HG03432 (cell line): ENCODE measurements around the gene NOC4L.
"Not testable (repeated sequence)": the region's sequence is repeated elsewhere in the genome, so short reads cannot be mapped to it uniquely, and the experiment has no call there.

Source experiments
- ATAC-seq: cut with Tn5 transposase; IDR thresholded peaks from one replicate; pipeline ENCODE4 v1.9.1; 2021; ENCODE audit warnings: mild to moderate bottlenecking, moderate library complexity; ENCODE audit not compliant: unreplicated experiment

Gene NOC4L

DNA sequence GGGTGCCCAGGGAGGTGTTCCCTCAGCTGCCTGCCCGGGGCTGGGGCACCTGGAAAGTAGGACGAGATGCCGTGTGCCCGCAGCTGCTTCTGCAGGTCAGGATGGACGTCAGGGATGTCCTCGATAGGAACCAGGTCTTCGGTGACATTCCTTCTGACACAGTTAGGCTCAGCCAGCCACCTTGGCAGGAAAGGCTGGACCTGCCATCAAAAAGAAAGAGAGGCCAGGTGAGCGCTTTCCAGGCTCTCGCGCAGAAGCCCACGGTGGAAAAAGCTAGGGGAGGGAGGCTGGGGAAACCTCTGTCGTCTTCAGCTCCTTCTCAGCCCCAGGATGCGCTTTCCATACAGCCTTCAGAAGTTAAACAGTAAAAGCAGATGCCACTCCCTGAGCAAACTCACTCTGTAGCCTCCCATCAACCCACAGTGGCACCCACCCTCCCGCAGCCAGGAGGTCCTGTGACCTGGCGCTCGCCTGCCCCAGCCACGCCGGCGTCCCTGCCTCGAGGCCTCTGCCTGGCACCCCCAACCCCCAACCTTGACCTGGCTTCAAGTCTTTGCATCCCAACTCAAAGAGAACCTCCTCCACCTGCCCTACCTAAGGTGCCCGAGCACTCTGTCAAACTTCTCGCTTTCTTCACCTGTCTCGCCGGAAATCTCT lies 1.4 kb upstream of the NOC4L start:
- ATAC-seq: no peak

GRCh38 chr12:132143336-132144071 lies 753 bp upstream of the NOC4L start:
- peak; percentile 34 for ATAC-seq

DNA sequence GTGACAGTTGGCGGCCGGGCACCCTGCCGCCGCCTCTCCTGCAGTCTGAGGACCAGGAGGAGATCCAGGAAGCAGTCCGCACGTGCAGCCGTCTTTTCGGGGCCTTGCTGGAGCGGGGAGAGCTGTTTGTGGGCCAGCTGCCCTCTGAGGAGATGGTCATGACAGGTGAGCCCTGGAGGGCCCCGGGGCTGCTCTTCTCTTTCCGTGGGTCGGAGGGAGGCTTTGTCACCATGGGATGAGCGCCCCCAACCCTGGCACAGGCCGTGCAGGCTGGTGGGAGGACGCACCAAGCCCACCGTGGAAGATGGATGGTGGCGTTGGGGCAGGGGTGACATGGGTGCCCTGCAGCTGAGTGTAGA lies 532 bp downstream of the NOC4L start:
- peak; percentile 0 for ATAC-seq

- ATAC-seq: no peak
Observed at GRCh38 chr12:132145334-132145733, 1.1 kb downstream of the NOC4L start.

DNA sequence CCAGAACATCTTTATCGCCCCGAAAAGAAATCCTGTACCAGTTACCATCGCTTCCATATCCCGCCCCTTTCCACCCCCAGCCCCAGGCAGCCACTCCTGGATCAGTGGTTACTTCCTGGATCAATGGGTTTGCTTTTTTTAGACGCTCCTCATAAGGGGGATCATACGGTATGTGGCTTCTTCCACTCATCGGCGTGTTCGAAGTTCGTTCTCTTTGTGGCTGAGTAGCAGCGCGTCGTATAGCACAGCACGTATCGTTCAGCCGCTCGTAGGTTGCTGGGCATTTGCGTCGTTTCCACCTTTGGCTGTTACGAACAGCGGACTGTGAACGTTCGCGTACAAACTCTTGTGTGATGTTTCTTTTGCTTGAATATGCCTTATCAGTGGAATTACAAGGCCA lies 1.8 kb downstream of the NOC4L start:
- no peak for ATAC-seq

- ATAC-seq: no peak
Observed at GRCh38 chr12:132146772-132147422, 2.6 kb downstream of the NOC4L start.

DNA sequence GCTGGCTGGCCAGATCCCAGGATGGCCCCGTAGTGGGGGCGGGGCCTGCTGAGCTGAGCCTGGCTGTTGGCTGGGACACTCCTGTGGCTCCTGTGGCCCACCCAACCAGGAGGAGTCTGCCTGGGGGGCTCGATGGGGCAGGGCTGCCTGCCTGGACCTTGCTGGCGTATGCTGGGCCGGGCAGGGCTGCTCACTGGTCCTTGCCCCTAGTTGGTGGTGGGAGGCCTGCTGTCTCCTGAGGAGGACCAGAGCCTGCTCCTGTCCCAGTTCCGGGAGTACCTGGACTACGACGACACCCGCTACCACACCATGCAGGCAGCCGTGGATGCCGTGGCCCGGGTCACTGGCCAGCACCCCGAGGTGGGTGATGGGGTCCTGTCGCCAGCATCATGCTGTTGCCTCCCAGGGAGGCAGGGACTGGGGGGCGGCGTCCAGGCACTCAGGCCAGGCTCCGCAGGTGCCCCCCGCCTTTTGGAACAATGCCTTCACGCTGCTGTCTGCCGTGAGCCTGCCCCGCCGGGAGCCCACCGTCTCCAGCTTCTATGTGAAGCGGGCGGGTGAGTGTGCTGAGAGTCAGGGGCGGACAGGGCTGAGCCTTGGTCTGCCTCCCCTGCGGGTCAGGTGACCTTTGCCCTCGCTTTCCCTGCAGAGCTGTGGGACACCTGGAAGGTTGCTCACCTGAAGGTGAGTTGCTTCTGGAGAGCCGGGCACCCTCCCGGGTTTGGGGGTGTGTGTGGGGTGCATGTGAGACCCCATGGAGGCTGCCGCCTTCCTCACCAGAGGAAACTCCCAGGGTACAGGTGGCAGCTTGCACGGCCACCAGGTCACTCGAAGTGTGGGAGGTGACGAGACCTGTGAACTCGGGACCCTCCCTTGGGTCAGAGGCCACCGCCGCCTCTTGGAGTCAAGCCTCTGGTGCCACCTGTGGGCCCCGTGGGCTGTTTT lies 3.4 kb downstream of the NOC4L start:
- ATAC-seq: no peak

- ATAC-seq: no peak
Observed at GRCh38 chr12:132148368-132149045, 4.2 kb downstream of the NOC4L start.

GRCh38 chr12:132149526-132149925 lies 5.3 kb downstream of the NOC4L start:
- not testable (repeated sequence) for ATAC-seq

DNA sequence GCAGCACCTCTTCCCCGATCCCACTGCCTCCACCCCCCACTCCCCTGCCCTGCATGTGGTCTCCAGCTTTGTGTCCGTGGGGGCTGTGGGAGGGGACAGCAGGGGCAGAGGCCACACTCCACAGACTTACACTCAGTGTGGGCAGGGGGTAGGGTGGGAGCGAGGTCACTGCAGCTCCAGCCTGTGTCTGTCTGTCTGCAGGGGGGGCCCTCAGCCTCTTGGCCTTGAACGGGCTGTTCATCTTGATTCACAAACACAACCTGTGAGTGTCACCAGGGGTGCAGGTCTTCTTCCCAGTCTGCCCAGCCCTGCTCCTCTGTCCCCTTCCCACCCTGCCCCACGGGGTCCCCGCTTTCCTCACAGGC lies 6.5 kb downstream of the NOC4L start:
- no peak for ATAC-seq

- ATAC-seq: no peak
Observed at GRCh38 chr12:132151145-132151765, 7.0 kb downstream of the NOC4L start.

DNA sequence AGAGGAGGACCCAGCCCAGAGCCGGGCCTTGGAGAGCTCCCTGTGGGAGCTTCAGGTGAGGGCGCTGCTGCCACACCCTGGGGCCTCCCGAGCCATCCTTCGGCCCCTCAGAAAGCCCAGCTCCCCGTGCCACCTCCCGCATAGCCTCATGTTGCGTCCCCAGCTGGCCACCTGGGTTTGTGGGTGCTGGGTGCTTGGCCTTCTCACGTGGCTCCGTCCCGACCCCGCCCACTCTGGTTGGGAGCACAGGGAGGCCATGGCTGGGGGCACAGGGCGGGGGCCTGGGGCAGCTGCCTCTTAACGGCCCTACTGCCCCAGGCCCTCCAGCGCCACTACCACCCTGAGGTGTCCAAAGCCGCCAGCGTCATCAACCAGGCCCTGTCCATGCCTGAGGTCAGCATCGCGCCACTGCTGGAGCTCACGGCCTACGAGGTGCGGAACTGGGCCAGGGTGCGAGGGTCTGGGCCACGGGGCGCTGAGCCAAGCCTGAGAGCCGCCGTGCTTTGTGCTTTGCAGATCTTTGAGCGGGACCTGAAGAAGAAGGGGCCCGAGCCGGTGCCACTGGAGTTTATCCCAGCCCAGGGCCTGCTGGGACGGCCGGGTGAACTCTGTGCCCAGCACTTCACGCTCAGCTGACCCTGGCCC lies 7.6 kb downstream of the NOC4L start:
- no peak for ATAC-seq

GRCh38 chr12:132152411-132152821 lies 8.2 kb downstream of the NOC4L start:
- ATAC-seq: no peak

DNA sequence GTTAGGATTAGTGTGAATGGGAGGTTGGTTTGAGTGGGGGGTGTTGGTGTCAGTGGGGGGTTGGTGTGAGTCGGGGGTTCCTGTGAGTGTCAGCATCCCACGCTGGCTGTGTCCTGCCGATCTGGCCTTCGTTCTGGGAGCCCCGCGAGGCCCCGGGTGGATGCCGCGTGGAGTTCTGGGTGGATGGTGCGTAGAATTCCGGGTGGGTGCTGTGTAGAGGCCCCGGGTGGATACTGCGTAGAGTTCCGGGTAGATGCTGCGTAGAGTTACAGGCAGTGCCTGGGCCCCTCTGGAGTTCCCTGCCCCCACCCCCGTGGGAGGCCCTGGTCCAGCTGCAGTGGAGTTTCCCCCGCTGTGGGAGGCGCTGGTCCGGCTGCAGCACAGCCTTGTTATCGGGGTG lies 8.7 kb downstream of the NOC4L start:
- ATAC-seq: no peak

DNA sequence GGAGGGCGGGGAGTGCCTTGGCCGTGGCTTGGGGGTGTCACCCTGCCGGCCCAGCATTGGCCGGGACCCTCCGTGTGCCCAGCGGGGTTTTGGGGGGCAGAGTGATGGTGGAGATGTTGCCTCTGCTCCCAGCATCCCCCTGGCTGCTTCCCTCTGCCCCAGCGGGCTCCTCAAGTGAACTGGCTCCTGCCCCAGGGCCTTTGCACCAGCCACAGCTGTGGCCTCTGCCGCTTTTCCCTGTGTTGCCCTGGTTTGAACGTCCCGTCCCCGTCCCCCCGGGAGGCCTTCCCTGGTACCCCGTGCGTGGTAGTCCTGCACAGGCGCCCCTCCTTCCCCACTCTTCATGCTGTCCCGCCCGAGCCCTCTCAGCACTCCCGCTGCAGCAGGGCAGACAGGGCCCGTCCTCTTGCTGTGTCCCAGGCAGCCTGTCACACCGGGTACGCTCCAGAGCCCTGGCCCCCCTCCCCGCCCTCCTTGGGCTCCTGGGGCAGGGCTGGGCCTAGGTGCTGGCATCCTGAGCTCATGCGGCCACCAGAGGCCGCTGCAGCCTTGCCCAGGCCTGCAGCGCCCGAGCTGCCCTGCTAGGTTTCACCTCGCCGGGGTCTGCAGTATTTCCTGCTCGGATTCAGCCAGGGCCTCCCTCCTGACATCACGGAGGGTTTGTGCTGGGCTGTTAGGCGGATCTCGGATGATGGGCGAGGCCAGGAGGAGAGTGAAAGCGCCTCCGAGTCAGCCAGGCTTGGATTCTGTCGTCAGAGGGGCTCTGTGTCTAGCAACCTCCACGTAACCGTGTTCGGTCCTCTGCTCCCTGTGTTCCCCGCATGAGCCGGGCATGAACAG lies 9.5 kb downstream of the NOC4L start:
- ATAC-seq: peak; percentile 77

- peak; percentile 20 for ATAC-seq
Observed at GRCh38 chr12:132154341-132154761, 10.1 kb downstream of the NOC4L start.

DNA sequence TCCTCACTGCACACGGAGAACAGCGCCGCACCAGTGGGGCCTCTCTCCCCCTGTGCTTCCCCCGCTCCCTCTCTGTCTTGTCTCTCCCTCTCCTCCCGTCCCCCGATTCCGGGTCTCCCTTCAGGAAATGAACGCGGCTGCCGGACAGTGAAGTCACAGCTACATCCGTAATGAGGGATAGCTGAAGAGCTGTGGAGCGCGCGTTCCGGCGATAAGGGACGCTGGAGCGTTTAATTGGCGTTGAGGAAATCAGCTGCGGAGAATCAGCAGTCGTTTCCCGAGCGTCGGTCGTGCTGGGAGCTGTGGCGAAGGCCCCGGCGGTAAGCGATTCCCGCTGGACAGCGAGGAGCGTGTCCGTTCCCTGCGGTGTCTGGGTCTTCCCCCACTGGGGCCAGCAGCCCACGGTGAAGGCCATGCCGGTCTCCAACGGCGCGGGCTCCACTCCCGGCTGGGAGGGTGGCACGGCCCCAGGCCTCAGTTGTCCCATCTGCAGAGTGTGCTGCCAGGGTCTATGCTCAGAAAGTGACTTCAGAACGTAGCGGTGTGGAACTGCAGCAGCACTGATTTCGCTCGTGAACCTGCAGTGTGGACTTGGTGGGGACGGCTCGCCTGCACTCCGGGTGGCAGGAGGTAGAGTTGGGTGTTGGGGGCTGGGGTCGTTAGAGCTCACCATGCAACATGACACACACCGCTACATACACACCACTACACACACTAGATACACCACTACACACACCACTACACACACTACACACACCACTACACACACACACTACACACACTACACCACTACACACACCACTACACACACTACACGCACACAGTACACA lies 10.9 kb downstream of the NOC4L start:
- ATAC-seq: peak; percentile 20
